ENCODE measurements around the gene GMDS.

Gene GMDS

GRCh38 chr6:2178125-2178524, 67.3 kb downstream of the GMDS start:
- no peaks in the 10 kb centered on the region for H3K27me3 ChIP-seq (ENCODE audit: control insufficient read depth, insufficient read depth, low read length)
- no peak overlapping the region for H3K9ac ChIP-seq (ENCODE audit: low read depth, low read length)
- H3K9me3 ChIP-seq (ENCODE audit: control insufficient read depth, insufficient read depth, low read length) = no peaks in the 10 kb centered on the region
- no peak overlapping the region for H3K27ac ChIP-seq (ENCODE audit: low read depth, low read length)
- no peak overlapping the region for H3K4me3 ChIP-seq (ENCODE audit: low read depth, low read length)
- H3K4me1 ChIP-seq (ENCODE audit: control insufficient read depth, insufficient read depth, low read length) = no peaks in the 10 kb centered on the region
- no peaks in the 10 kb centered on the region for H3K36me3 ChIP-seq (ENCODE audit: control insufficient read depth, insufficient read depth, low read length)

DNA sequence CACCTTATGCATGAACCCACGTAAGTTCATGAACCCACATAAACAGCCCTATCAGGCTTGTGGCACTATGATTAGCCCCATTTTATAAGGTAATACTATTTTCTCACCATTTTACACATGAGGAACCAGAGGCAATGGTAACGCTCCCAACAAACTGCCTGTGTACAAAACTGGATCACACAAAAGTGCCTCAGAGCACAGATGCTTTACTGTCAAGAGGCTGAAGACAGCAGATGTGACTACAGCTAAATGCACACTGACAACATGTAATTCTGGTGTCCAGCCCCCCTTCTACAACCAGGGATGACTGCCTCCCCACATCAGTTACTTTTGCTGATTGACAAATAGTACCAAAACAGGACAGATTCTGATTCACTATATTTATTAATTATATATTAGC, 69.6 kb downstream of the GMDS start:
- Histone ChIP-seq H3K4me3 (ENCODE audit: low read depth, low read length) (no peak overlapping the region), H3K4me1 (ENCODE audit: control insufficient read depth, insufficient read depth, low read length) (peaks cover 5% of the 10 kb centered on the region; the same call in 1 of the 2 replicates), H3K9me3 (ENCODE audit: control insufficient read depth, insufficient read depth, low read length) (no peaks in the 10 kb centered on the region), H3K27ac (ENCODE audit: low read depth, low read length) (no peak overlapping the region), H3K27me3 (ENCODE audit: control insufficient read depth, insufficient read depth, low read length) (no peaks in the 10 kb centered on the region), H3K36me3 (ENCODE audit: control insufficient read depth, insufficient read depth, low read length) (no peaks in the 10 kb centered on the region), H3K9ac (ENCODE audit: low read depth, low read length) (no peak overlapping the region)

DNA sequence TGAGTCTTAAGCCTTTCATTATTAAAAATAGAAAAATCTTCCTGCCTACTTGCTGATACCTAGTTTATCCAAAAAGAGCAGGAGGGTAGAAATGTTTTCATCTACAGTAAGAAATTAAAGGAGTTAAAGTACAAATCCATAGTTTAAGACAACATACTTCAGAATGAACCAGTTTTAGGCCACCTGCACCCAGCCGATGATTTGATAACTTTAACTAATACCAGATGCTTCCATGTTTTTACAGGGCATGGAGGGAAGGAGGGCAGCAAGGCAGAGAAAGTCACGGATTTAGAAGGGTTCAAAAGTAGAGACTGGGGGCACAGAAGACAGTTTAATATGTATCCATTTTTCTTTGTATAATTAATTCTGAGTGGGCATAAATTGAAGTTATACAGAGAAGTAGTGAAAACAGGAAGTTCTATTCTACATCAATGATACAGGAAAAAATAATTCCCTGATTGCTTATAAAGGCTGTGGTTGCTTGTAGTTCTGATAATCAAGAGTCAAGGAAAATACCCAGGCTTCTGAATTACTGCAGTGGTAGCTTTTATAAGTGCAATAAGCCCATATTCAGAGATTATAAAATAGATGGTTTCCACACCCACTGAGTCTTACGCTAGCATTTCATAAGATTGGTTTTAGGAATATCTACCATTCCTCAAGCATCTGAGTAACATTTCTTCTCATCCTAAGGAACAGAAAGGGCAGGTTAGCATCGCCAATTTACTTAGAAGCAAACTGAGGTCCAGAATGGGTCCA, 72.0 kb downstream of the GMDS start:
- Histone ChIP-seq H3K4me1 (ENCODE audit: control insufficient read depth, insufficient read depth, low read length) (peaks cover 9% of the 10 kb centered on the region; the same call in 1 of the 2 replicates), H3K36me3 (ENCODE audit: control insufficient read depth, insufficient read depth, low read length) (no peaks in the 10 kb centered on the region), H3K27ac (ENCODE audit: low read depth, low read length) (no peak overlapping the region), H3K27me3 (ENCODE audit: control insufficient read depth, insufficient read depth, low read length) (no peaks in the 10 kb centered on the region), H3K9ac (ENCODE audit: low read depth, low read length) (no peak overlapping the region), H3K4me3 (ENCODE audit: low read depth, low read length) (no peak overlapping the region), H3K9me3 (ENCODE audit: control insufficient read depth, insufficient read depth, low read length) (no peaks in the 10 kb centered on the region)

GRCh38 chr6:2171728-2172127, 73.7 kb downstream of the GMDS start:
- Histone ChIP-seq H3K9ac (ENCODE audit: low read depth, low read length) (no peak overlapping the region), H3K27me3 (ENCODE audit: control insufficient read depth, insufficient read depth, low read length) (no peaks in the 10 kb centered on the region), H3K4me3 (ENCODE audit: low read depth, low read length) (no peak overlapping the region), H3K27ac (ENCODE audit: low read depth, low read length) (no peak overlapping the region), H3K9me3 (ENCODE audit: control insufficient read depth, insufficient read depth, low read length) (no peaks in the 10 kb centered on the region), H3K36me3 (ENCODE audit: control insufficient read depth, insufficient read depth, low read length) (no peaks in the 10 kb centered on the region), H3K4me1 (ENCODE audit: control insufficient read depth, insufficient read depth, low read length) (peaks cover 15% of the 10 kb centered on the region; the same call in 1 of the 2 replicates)

GRCh38 chr6:2168480-2168879, 76.9 kb downstream of the GMDS start:
- Histone ChIP-seq H3K27ac (ENCODE audit: low read depth, low read length) (no peak overlapping the region), H3K36me3 (ENCODE audit: control insufficient read depth, insufficient read depth, low read length) (no peaks in the 10 kb centered on the region), H3K9me3 (ENCODE audit: control insufficient read depth, insufficient read depth, low read length) (peaks cover 12% of the 10 kb centered on the region), H3K4me3 (ENCODE audit: low read depth, low read length) (no peak overlapping the region), H3K4me1 (ENCODE audit: control insufficient read depth, insufficient read depth, low read length) (peaks cover 24% of the 10 kb centered on the region), H3K9ac (ENCODE audit: low read depth, low read length) (no peak overlapping the region), H3K27me3 (ENCODE audit: control insufficient read depth, insufficient read depth, low read length) (no peaks in the 10 kb centered on the region)

- H3K9ac ChIP-seq (ENCODE audit: low read depth, low read length) = no peak overlapping the region
- H3K4me3 ChIP-seq (ENCODE audit: low read depth, low read length) = no peak overlapping the region
- peaks cover 12% of the 10 kb centered on the region for H3K9me3 ChIP-seq (ENCODE audit: control insufficient read depth, insufficient read depth, low read length)
- peaks cover 22% of the 10 kb centered on the region for H3K4me1 ChIP-seq (ENCODE audit: control insufficient read depth, insufficient read depth, low read length)
- H3K36me3 ChIP-seq (ENCODE audit: control insufficient read depth, insufficient read depth, low read length) = no peaks in the 10 kb centered on the region
- H3K27me3 ChIP-seq (ENCODE audit: control insufficient read depth, insufficient read depth, low read length) = no peaks in the 10 kb centered on the region
- no peak overlapping the region for H3K27ac ChIP-seq (ENCODE audit: low read depth, low read length)
These were observed 78.7 kb downstream of the GMDS start for GRCh38 chr6:2166717-2167116.

DNA sequence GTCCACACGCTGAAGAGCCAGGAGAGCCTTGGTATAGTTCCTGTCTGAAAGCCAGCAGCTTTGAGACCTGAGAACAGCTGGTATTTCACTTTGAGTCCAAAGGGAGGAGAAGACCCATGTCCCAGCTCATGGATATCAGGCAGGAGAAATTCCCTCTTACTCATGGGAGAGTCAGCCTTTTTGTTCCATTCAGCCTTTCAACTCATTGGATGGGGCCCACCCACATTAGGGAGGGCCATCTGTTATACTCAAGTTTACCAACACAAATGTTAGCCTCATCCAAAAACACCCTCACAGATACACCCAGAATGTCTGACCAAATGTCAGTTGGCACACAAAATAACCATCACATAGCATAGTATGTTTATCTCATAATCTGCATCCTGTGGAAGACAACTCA, 80.1 kb downstream of the GMDS start:
- Histone ChIP-seq H3K27me3 (ENCODE audit: control insufficient read depth, insufficient read depth, low read length) (no peaks in the 10 kb centered on the region), H3K9me3 (ENCODE audit: control insufficient read depth, insufficient read depth, low read length) (peaks cover 12% of the 10 kb centered on the region), H3K27ac (ENCODE audit: low read depth, low read length) (no peak overlapping the region), H3K4me3 (ENCODE audit: low read depth, low read length) (no peak overlapping the region), H3K36me3 (ENCODE audit: control insufficient read depth, insufficient read depth, low read length) (no peaks in the 10 kb centered on the region), H3K4me1 (ENCODE audit: control insufficient read depth, insufficient read depth, low read length) (peaks cover 20% of the 10 kb centered on the region), H3K9ac (ENCODE audit: low read depth, low read length) (no peak overlapping the region)

DNA sequence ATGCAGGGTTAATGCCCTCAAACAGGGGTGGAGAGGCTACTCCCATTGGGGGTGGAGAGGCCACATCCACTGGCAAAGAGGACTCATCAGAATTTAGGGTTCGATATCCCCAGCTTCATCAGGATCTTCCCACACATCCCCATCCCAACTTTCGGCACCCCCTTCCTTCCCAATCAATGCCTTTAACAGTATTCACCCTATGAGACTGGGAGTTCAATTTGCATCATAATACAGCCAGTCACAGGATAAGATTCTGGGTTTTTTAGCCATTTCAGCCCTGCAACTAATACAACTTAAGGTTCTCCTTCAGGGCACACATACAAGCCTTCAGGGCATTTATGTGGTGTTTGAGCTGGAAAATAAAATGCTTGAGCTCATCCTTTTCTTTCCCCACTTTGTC, 80.9 kb downstream of the GMDS start:
- Histone ChIP-seq H3K9me3 (ENCODE audit: control insufficient read depth, insufficient read depth, low read length) (peaks cover 12% of the 10 kb centered on the region), H3K27me3 (ENCODE audit: control insufficient read depth, insufficient read depth, low read length) (no peaks in the 10 kb centered on the region), H3K4me3 (ENCODE audit: low read depth, low read length) (peak overlapping the region; percentile 20; the same call in 1 of the 2 replicates), H3K36me3 (ENCODE audit: control insufficient read depth, insufficient read depth, low read length) (no peaks in the 10 kb centered on the region), H3K27ac (ENCODE audit: low read depth, low read length) (no peak overlapping the region), H3K4me1 (ENCODE audit: control insufficient read depth, insufficient read depth, low read length) (peaks cover 20% of the 10 kb centered on the region), H3K9ac (ENCODE audit: low read depth, low read length) (no peak overlapping the region)

- Histone ChIP-seq H3K9ac (ENCODE audit: low read depth, low read length) (no peak overlapping the region), H3K27me3 (ENCODE audit: control insufficient read depth, insufficient read depth, low read length) (no peaks in the 10 kb centered on the region), H3K4me1 (ENCODE audit: control insufficient read depth, insufficient read depth, low read length) (peaks cover 18% of the 10 kb centered on the region), H3K27ac (ENCODE audit: low read depth, low read length) (no peak overlapping the region), H3K9me3 (ENCODE audit: control insufficient read depth, insufficient read depth, low read length) (peaks cover 12% of the 10 kb centered on the region), H3K36me3 (ENCODE audit: control insufficient read depth, insufficient read depth, low read length) (no peaks in the 10 kb centered on the region), H3K4me3 (ENCODE audit: low read depth, low read length) (no peak overlapping the region)
These were observed 83.3 kb downstream of the GMDS start for GRCh38 chr6:2162079-2162445.

- Histone ChIP-seq H3K9me3 (ENCODE audit: control insufficient read depth, insufficient read depth, low read length) (no peaks in the 10 kb centered on the region), H3K9ac (ENCODE audit: low read depth, low read length) (no peak overlapping the region)
These were observed 86.7 kb downstream of the GMDS start for GRCh38 chr6:2158596-2159271.

GRCh38 chr6:2157441-2158127, 87.8 kb downstream of the GMDS start:
- no peak overlapping the region for H3K9ac ChIP-seq (ENCODE audit: low read depth, low read length)
- no peaks in the 10 kb centered on the region for H3K36me3 ChIP-seq (ENCODE audit: control insufficient read depth, insufficient read depth, low read length)
- no peak overlapping the region for H3K27ac ChIP-seq (ENCODE audit: low read depth, low read length)

More at GRCh38 chr6:2158596-2159271, 86.7 kb downstream of the GMDS start:
- Histone ChIP-seq H3K27me3 (ENCODE audit: control insufficient read depth, insufficient read depth, low read length) (no peaks in the 10 kb centered on the region), H3K36me3 (ENCODE audit: control insufficient read depth, insufficient read depth, low read length) (no peaks in the 10 kb centered on the region), H3K4me3 (ENCODE audit: low read depth, low read length) (no peak overlapping the region), H3K4me1 (ENCODE audit: control insufficient read depth, insufficient read depth, low read length) (peaks cover 10% of the 10 kb centered on the region; the same call in 1 of the 2 replicates), H3K27ac (ENCODE audit: low read depth, low read length) (no peak overlapping the region)

More at GRCh38 chr6:2157441-2158127, 87.8 kb downstream of the GMDS start:
- Histone ChIP-seq H3K4me3 (ENCODE audit: low read depth, low read length) (no peak overlapping the region), H3K9me3 (ENCODE audit: control insufficient read depth, insufficient read depth, low read length) (no peaks in the 10 kb centered on the region), H3K4me1 (ENCODE audit: control insufficient read depth, insufficient read depth, low read length) (peaks cover 10% of the 10 kb centered on the region; the same call in 1 of the 2 replicates), H3K27me3 (ENCODE audit: control insufficient read depth, insufficient read depth, low read length) (no peaks in the 10 kb centered on the region)

Data from HUES48 (cell line).